OCI-LY1 (cell line): ENCODE measurements around the gene SOX13.

Experiments used
- EZH2 ChIP-seq: fragments of 200-600 bp; sonication (generic), shearing (Covaris generic); IDR thresholded peaks from 2 replicates; pipeline ENCODE4 v1.8.0; 2017; ENCODE audit warnings: borderline replicate concordance, mixed run types, mild to moderate bottlenecking, antibody characterized with exemption, low read length, moderate library complexity, mixed read lengths
- TF ChIP-seq, protein P1 (sequence below): fragments of 200-600 bp; sonication (generic), shearing (Covaris generic); IDR thresholded peaks from 2 replicates; pipeline ENCODE4 v1.5.1; 2017; ENCODE audit warnings: mild to moderate bottlenecking, antibody characterized with exemption, low read length, moderate library complexity, mixed read lengths

DNA sequence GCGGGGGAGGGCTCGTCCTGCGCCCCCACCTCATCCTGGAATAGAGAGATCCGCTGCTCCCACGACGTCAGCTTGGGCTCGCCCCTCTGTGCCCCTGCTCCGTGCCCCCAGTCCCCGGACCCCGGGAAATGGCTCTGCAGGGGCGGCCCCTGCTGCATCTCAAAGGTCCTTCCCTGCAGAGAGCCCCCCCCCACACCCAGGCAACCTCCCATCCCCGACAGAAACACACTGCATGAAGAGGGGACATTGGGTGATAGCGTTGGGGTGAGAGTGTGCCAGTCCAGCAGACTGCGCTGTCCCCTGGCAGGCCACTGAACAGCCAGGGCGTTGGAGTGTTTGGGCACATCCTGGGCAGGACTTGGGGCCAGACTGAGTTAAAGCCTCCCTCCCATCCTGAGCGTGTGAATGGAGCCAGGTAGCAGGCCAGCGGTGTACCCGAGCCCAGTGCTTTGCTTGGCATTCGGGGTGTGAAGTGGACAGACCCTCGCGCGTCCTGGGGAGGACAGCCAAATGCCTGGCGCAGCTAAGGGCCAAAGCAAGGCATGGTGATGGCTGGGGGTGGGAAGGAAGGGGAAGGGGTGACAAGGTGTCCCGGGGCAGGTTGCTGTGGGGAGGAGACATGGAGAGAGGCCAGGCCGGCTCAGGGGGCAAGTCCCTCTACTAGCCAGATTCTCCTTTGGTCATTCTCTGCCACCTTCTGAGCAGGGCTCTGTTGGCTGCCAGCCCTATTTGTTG, 79.6 kb downstream of the SOX13 start:
- no peak for TF ChIP-seq EZH2
- TF ChIP-seq, protein P1, sequence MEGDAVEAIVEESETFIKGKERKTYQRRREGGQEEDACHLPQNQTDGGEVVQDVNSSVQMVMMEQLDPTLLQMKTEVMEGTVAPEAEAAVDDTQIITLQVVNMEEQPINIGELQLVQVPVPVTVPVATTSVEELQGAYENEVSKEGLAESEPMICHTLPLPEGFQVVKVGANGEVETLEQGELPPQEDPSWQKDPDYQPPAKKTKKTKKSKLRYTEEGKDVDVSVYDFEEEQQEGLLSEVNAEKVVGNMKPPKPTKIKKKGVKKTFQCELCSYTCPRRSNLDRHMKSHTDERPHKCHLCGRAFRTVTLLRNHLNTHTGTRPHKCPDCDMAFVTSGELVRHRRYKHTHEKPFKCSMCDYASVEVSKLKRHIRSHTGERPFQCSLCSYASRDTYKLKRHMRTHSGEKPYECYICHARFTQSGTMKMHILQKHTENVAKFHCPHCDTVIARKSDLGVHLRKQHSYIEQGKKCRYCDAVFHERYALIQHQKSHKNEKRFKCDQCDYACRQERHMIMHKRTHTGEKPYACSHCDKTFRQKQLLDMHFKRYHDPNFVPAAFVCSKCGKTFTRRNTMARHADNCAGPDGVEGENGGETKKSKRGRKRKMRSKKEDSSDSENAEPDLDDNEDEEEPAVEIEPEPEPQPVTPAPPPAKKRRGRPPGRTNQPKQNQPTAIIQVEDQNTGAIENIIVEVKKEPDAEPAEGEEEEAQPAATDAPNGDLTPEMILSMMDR, result no peak
